ENCODE measurements around the gene EHHADH. TPM values are rescaled to one million over a fixed set of nuclear protein-coding genes. Genes with fewer than 3 reads are reported as not detected.

The EHHADH gene
- total RNA-seq, 1 donor from 2014 or later: 4.4 TPM

GRCh38 chr3:185250653-185251052 is 3.2 kb downstream of the EHHADH start:
- Mint-ChIP-seq H3K36me3 (ENCODE audit: low read depth, unreplicated experiment) (no peaks in the 10 kb centered on the region), H3K27ac (ENCODE audit: unreplicated experiment) (peak overlapping the region; percentile 85), H3K27me3 (ENCODE audit: low read depth, unreplicated experiment) (no peaks in the 10 kb centered on the region), H3K4me3 (ENCODE audit: unreplicated experiment) (no peak overlapping the region), H3K4me1 (ENCODE audit: low read depth, unreplicated experiment) (peaks cover 23% of the 10 kb centered on the region), H3K9me3 (ENCODE audit: unreplicated experiment) (peaks cover 7% of the 10 kb centered on the region)
- no peak overlapping the region for H2AFZ ChIP-seq (ENCODE audit: low read depth, low read length)
- no peaks in the 10 kb centered on the region for H3K79me2 ChIP-seq (ENCODE audit: insufficient read depth, low read length)
- DNase-seq (ENCODE audit: low read depth) (no peak), FAIRE-seq (no peak)
- H3K27ac ChIP-seq (ENCODE audit: low read depth, low read length): no peak overlapping the region
- H3K27me3 ChIP-seq (ENCODE audit: insufficient read depth, low read length): no peaks in the 10 kb centered on the region
- H3K36me3 ChIP-seq (ENCODE audit: insufficient read depth, low read length): no peaks in the 10 kb centered on the region
- no peaks in the 10 kb centered on the region for H3K4me1 ChIP-seq (ENCODE audit: insufficient read depth, low read length)
- H3K9me3 ChIP-seq (ENCODE audit: insufficient read depth, low read depth, low read length): no peaks in the 10 kb centered on the region
- no peak overlapping the region for H3K4me3 ChIP-seq (ENCODE audit: insufficient read depth, low read depth, low read length)
- no peak overlapping the region for H3K9ac ChIP-seq (ENCODE audit: low read length)
- TF ChIP-seq, protein P1, sequence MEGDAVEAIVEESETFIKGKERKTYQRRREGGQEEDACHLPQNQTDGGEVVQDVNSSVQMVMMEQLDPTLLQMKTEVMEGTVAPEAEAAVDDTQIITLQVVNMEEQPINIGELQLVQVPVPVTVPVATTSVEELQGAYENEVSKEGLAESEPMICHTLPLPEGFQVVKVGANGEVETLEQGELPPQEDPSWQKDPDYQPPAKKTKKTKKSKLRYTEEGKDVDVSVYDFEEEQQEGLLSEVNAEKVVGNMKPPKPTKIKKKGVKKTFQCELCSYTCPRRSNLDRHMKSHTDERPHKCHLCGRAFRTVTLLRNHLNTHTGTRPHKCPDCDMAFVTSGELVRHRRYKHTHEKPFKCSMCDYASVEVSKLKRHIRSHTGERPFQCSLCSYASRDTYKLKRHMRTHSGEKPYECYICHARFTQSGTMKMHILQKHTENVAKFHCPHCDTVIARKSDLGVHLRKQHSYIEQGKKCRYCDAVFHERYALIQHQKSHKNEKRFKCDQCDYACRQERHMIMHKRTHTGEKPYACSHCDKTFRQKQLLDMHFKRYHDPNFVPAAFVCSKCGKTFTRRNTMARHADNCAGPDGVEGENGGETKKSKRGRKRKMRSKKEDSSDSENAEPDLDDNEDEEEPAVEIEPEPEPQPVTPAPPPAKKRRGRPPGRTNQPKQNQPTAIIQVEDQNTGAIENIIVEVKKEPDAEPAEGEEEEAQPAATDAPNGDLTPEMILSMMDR (IDR thresholded peaks at IDR 0.05; ENCODE audit: insufficient read depth, low read depth, low read length): no peak
- TF ChIP-seq EZH2 (IDR thresholded peaks at IDR 0.05; ENCODE audit: insufficient read depth, low read length): no peak
- H3K4me2 ChIP-seq (ENCODE audit: low read length): no peak overlapping the region
- no peaks in the 10 kb centered on the region for H4K20me1 ChIP-seq (ENCODE audit: insufficient read depth, low read length)

DNA sequence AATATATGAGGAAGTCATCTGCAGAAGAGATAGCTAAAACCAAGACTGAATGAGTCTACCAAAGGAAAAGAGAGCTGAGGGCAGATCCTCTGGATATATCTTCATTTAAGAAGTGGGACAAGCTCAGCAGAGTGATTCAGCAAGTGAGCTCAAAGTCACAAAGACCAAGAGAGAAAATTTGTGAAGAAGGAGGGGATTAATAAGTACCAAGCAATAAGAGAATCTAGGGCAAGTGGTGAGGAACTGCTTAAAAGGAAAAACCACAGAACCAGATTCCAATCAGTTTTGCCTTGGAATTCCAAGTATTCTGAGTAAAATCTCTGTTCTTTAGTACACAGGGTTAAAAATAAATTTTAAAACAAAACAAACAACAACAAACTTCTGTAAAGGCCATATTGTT is 3.6 kb downstream of the EHHADH start:
- no peak overlapping the region for H3K4me2 ChIP-seq (ENCODE audit: low read length)
- H3K4me1 Mint-ChIP-seq (ENCODE audit: low read depth, unreplicated experiment): peaks cover 23% of the 10 kb centered on the region
- no peaks in the 10 kb centered on the region for H3K4me1 ChIP-seq (ENCODE audit: insufficient read depth, low read length)
- H4K20me1 ChIP-seq (ENCODE audit: insufficient read depth, low read length): no peaks in the 10 kb centered on the region
- H3K4me3 ChIP-seq (ENCODE audit: insufficient read depth, low read depth, low read length): no peak overlapping the region
- H3K36me3 Mint-ChIP-seq (ENCODE audit: low read depth, unreplicated experiment): no peaks in the 10 kb centered on the region
- no peak for TF ChIP-seq EZH2 (IDR thresholded peaks at IDR 0.05; ENCODE audit: insufficient read depth, low read length)
- TF ChIP-seq, protein P1 (IDR thresholded peaks at IDR 0.05; ENCODE audit: insufficient read depth, low read depth, low read length): no peak
- no peak overlapping the region for H3K9ac ChIP-seq (ENCODE audit: low read length)
- peak overlapping the region; percentile 85 for H3K27ac Mint-ChIP-seq (ENCODE audit: unreplicated experiment)
- H2AFZ ChIP-seq (ENCODE audit: low read depth, low read length): no peak overlapping the region
- no peak overlapping the region for H3K4me3 Mint-ChIP-seq (ENCODE audit: unreplicated experiment)
- no peaks in the 10 kb centered on the region for H3K36me3 ChIP-seq (ENCODE audit: insufficient read depth, low read length)
- no peaks in the 10 kb centered on the region for H3K27me3 Mint-ChIP-seq (ENCODE audit: low read depth, unreplicated experiment)
- no peaks in the 10 kb centered on the region for H3K79me2 ChIP-seq (ENCODE audit: insufficient read depth, low read length)
- peaks cover 7% of the 10 kb centered on the region for H3K9me3 Mint-ChIP-seq (ENCODE audit: unreplicated experiment)
- peak; percentile 46 for DNase-seq (ENCODE audit: low read depth)
- no peaks in the 10 kb centered on the region for H3K27me3 ChIP-seq (ENCODE audit: insufficient read depth, low read length)
- no peak for FAIRE-seq
- no peaks in the 10 kb centered on the region for H3K9me3 ChIP-seq (ENCODE audit: insufficient read depth, low read depth, low read length)
- no peak overlapping the region for H3K27ac ChIP-seq (ENCODE audit: low read depth, low read length)

DNA sequence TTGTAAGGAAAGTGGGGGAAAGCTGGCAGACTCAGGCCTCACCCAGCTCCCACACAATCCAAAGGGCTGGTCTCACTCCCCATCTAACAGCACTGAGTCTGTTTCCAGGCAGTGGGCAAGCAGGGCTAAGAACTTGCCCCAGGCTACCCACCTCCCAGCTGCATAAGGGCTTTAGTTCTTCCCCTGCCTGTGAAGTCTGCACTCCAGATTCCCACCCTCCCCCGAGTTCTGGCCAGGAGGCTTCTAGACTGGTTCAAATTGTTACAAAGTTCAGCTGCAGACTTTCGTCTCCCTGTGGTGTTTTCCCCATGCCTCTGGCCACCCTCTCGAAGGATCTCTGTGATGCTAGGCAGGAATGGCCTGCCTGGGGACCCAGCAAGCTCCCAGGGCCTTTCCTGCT is 11.2 kb downstream of the EHHADH start:
- no peaks in the 10 kb centered on the region for H3K4me1 ChIP-seq (ENCODE audit: insufficient read depth, low read length)
- H3K27me3 ChIP-seq (ENCODE audit: insufficient read depth, low read length): no peaks in the 10 kb centered on the region
- no peaks in the 10 kb centered on the region for H3K4me1 Mint-ChIP-seq (ENCODE audit: low read depth, unreplicated experiment)
- H3K27ac Mint-ChIP-seq (ENCODE audit: unreplicated experiment): no peak overlapping the region
- H3K36me3 ChIP-seq (ENCODE audit: insufficient read depth, low read length): no peaks in the 10 kb centered on the region
- H3K4me3 ChIP-seq (ENCODE audit: insufficient read depth, low read depth, low read length): no peak overlapping the region
- peaks cover 6% of the 10 kb centered on the region for H3K9me3 Mint-ChIP-seq (ENCODE audit: unreplicated experiment)
- no peak overlapping the region for H2AFZ ChIP-seq (ENCODE audit: low read depth, low read length)
- no peak overlapping the region for H3K4me2 ChIP-seq (ENCODE audit: low read length)
- no peaks in the 10 kb centered on the region for H3K79me2 ChIP-seq (ENCODE audit: insufficient read depth, low read length)
- FAIRE-seq (no peak), DNase-seq (ENCODE audit: low read depth) (no peak)
- no peak overlapping the region for H3K9ac ChIP-seq (ENCODE audit: low read length)
- H3K36me3 Mint-ChIP-seq (ENCODE audit: low read depth, unreplicated experiment): peaks cover 9% of the 10 kb centered on the region
- TF ChIP-seq, protein P1 (IDR thresholded peaks at IDR 0.05; ENCODE audit: insufficient read depth, low read depth, low read length): no peak
- no peak for TF ChIP-seq EZH2 (IDR thresholded peaks at IDR 0.05; ENCODE audit: insufficient read depth, low read length)
- no peaks in the 10 kb centered on the region for H3K9me3 ChIP-seq (ENCODE audit: insufficient read depth, low read depth, low read length)
- no peak overlapping the region for H3K27ac ChIP-seq (ENCODE audit: low read depth, low read length)
- H3K27me3 Mint-ChIP-seq (ENCODE audit: low read depth, unreplicated experiment): no peaks in the 10 kb centered on the region
- no peaks in the 10 kb centered on the region for H4K20me1 ChIP-seq (ENCODE audit: insufficient read depth, low read length)
- no peak overlapping the region for H3K4me3 Mint-ChIP-seq (ENCODE audit: unreplicated experiment)

Data from astrocyte (in vitro differentiated cells and primary cell).